HEK293 (cell line): ENCODE data around the gene CENPX.

Experiments used
- CTCF ChIA-PET: fragments of 350-600 bp; formaldehyde crosslinking; extraction: SDS; loops from one replicate; lab custom pipeline; 2021; ENCODE audit warnings: antibody characterized with exemption; lab: Yijun Ruan, JAX
- POLR2A ChIA-PET: fragments of 300-600 bp; formaldehyde crosslinking; extraction: SDS; loops from one replicate; lab custom pipeline; 2020; ENCODE audit warnings: antibody characterized with exemption, inconsistent platforms; lab: Yijun Ruan, JAX
- H3K27ac ChIP-seq: fragments of 200-500 bp; sonication (Bioruptor generic); 2 replicates; pipeline ENCODE4 v1.5.1; 2014; ENCODE audit warnings: low read depth, low read length, control low read depth, inconsistent platforms; ENCODE audit errors: extremely low read depth
- H3K36me3 ChIP-seq, 2 experiments: fragments of 200-500 bp in 1 of 2; sonication (Bioruptor generic) in 1 of 2; 1 replicate in 1 of 2; 2 replicates in 1 of 2; pipeline ENCODE4 v1.5.1; 2014 to 2017; ENCODE audit warnings: inconsistent platforms in 2 of 2, low read length in 2 of 2; ENCODE audit not compliant: control insufficient read depth in 2 of 2, insufficient read depth in 1 of 2
- H3K4me1 ChIP-seq: fragments of 200-500 bp; sonication (Bioruptor generic); 2 replicates; pipeline ENCODE4 v1.5.1; 2014; ENCODE audit warnings: mild to moderate bottlenecking, low read length, inconsistent platforms; ENCODE audit not compliant: control insufficient read depth, insufficient read depth
- H3K4me3 ChIP-seq: 2 replicates; pipeline ENCODE4 v1.5.1; 2011; ENCODE audit warnings: low read depth, mild to moderate bottlenecking, control low read depth, low read length, moderate library complexity
- H3K9me3 ChIP-seq: fragments of 200-500 bp; sonication (Bioruptor generic); 2 replicates; pipeline ENCODE4 v1.5.1; 2014; ENCODE audit warnings: low read depth, low read length, inconsistent platforms; ENCODE audit not compliant: control insufficient read depth, insufficient read depth
- KLF7 ChIP-seq: fragments of 450-650 bp; formaldehyde crosslinking; IDR thresholded peaks from 2 replicates; pipeline ENCODE4 v1.5.1; 2016; ENCODE audit warnings: missing biosample characterization, missing genetic modification characterization, borderline replicate concordance
- WT1 ChIP-seq: fragments of 450-650 bp; formaldehyde crosslinking; IDR thresholded peaks from 2 replicates; pipeline ENCODE4 v1.5.1; 2016; ENCODE audit warnings: missing biosample characterization, missing genetic modification characterization
- ZBTB7A ChIP-seq: fragments of 450-650 bp; formaldehyde crosslinking; IDR thresholded peaks from 2 replicates; pipeline ENCODE4 v1.5.1; 2016; ENCODE audit warnings: low read depth, missing biosample characterization, missing genetic modification characterization
- ZNF138 ChIP-seq: fragments of 450-650 bp; formaldehyde crosslinking; IDR thresholded peaks from 2 replicates; pipeline ENCODE4 v1.5.1; 2016; ENCODE audit warnings: missing biosample characterization, missing genetic modification characterization, borderline replicate concordance
- ZNF16 ChIP-seq: fragments of 450-650 bp; formaldehyde crosslinking; IDR thresholded peaks from 2 replicates; pipeline ENCODE4 v1.5.1; 2016; ENCODE audit warnings: low read depth, missing biosample characterization, missing genetic modification characterization
- ZNF2 ChIP-seq: fragments of 450-650 bp; formaldehyde crosslinking; IDR thresholded peaks from 2 replicates; pipeline ENCODE4 v1.5.1; 2016; ENCODE audit warnings: missing biosample characterization, missing genetic modification characterization
- ZNF239 ChIP-seq: fragments of 450-650 bp; formaldehyde crosslinking; IDR thresholded peaks from 2 replicates; pipeline ENCODE4 v1.5.1; 2016; ENCODE audit warnings: missing biosample characterization, missing genetic modification characterization
- ZNF350 ChIP-seq: fragments of 450-650 bp; formaldehyde crosslinking; IDR thresholded peaks from 2 replicates; pipeline ENCODE4 v1.5.0; 2017; ENCODE audit warnings: missing biosample characterization, mild to moderate bottlenecking, missing genetic modification characterization
- ZNF623 ChIP-seq: fragments of 450-650 bp; formaldehyde crosslinking; IDR thresholded peaks from 2 replicates; pipeline ENCODE4 v1.5.1; 2016; ENCODE audit warnings: missing biosample characterization, missing genetic modification characterization
- ZNF707 ChIP-seq: fragments of 450-650 bp; formaldehyde crosslinking; IDR thresholded peaks from 2 replicates; pipeline ENCODE4 v1.5.1; 2016; ENCODE audit warnings: missing biosample characterization, missing genetic modification characterization
- ZNF776 ChIP-seq: fragments of 450-650 bp; formaldehyde crosslinking; IDR thresholded peaks from 2 replicates; pipeline ENCODE4 v1.5.0; 2017; ENCODE audit warnings: missing biosample characterization, missing genetic modification characterization, borderline replicate concordance
- TF ChIP-seq, protein P1 (sequence below): fragments of 450-650 bp; formaldehyde crosslinking; IDR thresholded peaks from 2 replicates; pipeline ENCODE4 v1.5.1; 2017; ENCODE audit warnings: missing biosample characterization, mild to moderate bottlenecking, missing genetic modification characterization, moderate library complexity
- TF ChIP-seq, protein P2 (sequence below): fragments of 450-650 bp; IDR thresholded peaks from 2 replicates; pipeline ENCODE4 v1.5.1; 2018; ENCODE audit warnings: missing biosample characterization, missing genetic modification characterization
- TF ChIP-seq, protein P3 (sequence below): fragments of 450-650 bp; formaldehyde crosslinking; IDR thresholded peaks from 2 replicates; pipeline ENCODE4 v1.5.1; 2016; ENCODE audit warnings: missing biosample characterization, missing genetic modification characterization, borderline replicate concordance
- TF ChIP-seq, protein P4 (sequence below): fragments of 450-650 bp; formaldehyde crosslinking; IDR thresholded peaks from 2 replicates; pipeline ENCODE4 v1.5.1; 2016; ENCODE audit warnings: missing biosample characterization, missing genetic modification characterization, borderline replicate concordance

Gene CENPX

DNA sequence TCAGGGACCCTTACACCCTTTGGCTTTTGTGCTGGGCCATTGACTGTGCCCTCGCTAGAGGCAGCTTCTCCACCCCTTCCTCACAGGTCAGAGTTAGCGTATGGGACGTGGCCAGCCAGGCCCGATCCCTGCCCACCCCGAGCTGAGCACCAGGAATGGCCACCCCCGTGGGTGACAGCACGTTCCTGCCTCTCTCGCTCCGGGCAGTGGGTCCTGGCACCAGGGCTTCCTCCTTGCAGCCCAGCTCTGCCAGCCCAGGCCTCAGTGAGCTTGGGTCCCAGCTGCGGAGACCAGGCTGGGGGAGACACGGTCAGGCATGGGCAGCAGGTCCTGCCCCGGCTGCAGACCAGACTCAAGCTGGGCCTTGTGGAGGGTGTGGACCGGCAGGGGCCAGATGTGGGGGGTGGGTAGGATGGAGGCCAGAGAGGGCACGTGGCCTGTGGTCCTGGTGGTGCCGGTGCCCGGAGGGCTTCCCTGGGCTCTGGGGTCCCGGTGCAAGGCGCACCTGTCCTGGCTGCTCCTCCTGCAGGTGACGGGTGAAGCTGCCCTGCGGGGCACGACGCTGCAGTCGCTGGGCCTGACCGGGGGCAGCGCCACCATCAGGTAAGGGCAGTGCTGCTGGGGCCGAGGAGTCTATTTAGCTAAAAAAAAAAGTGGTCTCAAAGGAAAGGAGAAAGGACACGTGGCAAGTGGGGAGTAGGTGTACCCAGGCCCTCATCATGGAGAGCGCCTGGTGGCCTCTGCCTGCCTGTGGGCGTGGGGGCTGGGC is 27.0 kb downstream of the CENPX start:
- H3K36me3 ChIP-seq: peaks cover 0 to 7% of the 10 kb centered on the region in 2 experiments; a peak in 1 of 3 replicates
- peaks cover 7% of the 10 kb centered on the region for H3K4me1 ChIP-seq
- H3K4me3 ChIP-seq: no peak overlapping the region
- ChIA-PET POLR2A (no interaction called here), CTCF (interaction anchor here (0.7 to 1.4 kb wide), 5 partner anchors 8 to 36 kb away, joined by 3 to 6 read pairs (median 4); no protein-coding TSS in a partner anchor)
- TF ChIP-seq WT1 (tag by site-specific recombination) (no peak), ZNF16 (tag by site-specific recombination) (no peak), ZNF623 (tag by site-specific recombination) (no peak)
- no peak overlapping the region for H3K27ac ChIP-seq
- no peaks in the 10 kb centered on the region for H3K9me3 ChIP-seq

DNA sequence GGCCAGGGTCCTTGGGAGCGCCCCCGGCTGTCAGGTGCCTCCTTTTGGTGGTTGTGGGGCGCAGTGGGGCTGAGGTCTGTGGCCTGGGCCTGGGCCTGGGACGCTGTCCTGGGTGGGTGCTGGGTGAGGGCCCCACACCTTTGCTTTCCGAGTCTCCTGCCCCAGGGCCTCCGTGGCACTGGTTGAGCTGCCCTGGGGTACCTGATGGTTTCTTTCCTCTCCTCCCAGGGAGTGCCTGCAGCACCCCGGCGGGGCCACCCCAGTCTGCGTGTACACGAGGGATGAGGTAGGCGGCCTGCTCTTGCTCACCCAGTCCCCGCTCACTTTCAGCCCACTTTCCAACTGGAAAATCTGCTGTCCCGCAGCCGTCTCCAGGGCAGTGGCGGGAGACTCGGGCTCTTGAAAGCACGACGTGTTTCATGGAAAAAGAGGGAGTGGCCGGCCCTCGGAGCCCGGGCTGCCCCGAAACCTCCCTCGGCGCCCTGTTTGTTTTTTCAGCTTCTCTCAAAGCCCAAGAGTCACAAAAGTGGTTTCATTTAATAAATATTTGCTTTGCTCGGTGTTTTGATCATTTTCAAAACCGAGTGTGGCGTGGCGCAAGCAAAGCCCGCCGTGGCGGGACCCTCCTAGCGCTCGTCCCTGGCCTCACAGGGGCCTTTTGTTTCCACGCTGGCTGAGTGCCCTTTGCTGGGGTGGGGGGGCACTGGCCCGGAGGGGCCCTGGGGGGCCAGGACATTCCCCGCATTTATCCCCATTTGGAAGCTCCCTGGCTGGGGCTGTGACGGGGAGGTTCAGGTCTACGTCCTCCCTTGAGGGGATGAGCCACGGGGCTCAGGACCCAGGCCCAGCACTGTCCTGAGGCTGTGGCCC is 27.9 kb downstream of the CENPX start:
- H3K4me1 ChIP-seq: peaks cover 7% of the 10 kb centered on the region
- H3K4me3 ChIP-seq: no peak overlapping the region
- CTCF ChIA-PET: interaction anchor here (0.7 to 1.4 kb wide), 5 partner anchors 9 to 35 kb away, joined by 3 to 6 read pairs (median 4); no protein-coding TSS in a partner anchor
- peaks cover 0 to 13% of the 10 kb centered on the region in 2 experiments; a peak in 1 of 3 replicates for H3K36me3 ChIP-seq
- H3K9me3 ChIP-seq: no peaks in the 10 kb centered on the region
- TF ChIP-seq, protein P1, sequence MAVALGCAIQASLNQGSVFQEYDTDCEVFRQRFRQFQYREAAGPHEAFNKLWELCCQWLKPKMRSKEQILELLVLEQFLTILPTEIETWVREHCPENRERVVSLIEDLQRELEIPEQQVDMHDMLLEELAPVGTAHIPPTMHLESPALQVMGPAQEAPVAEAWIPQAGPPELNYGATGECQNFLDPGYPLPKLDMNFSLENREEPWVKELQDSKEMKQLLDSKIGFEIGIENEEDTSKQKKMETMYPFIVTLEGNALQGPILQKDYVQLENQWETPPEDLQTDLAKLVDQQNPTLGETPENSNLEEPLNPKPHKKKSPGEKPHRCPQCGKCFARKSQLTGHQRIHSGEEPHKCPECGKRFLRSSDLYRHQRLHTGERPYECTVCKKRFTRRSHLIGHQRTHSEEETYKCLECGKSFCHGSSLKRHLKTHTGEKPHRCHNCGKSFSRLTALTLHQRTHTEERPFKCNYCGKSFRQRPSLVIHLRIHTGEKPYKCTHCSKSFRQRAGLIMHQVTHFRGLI: no peak
- no peak for TF ChIP-seq ZNF138
- TF ChIP-seq ZNF239 (tag by site-specific recombination): no peak
- no peak for TF ChIP-seq ZNF776
- no peak for TF ChIP-seq ZNF2 (tag by site-specific recombination)
- no peak for TF ChIP-seq ZNF350
- TF ChIP-seq, protein P2, sequence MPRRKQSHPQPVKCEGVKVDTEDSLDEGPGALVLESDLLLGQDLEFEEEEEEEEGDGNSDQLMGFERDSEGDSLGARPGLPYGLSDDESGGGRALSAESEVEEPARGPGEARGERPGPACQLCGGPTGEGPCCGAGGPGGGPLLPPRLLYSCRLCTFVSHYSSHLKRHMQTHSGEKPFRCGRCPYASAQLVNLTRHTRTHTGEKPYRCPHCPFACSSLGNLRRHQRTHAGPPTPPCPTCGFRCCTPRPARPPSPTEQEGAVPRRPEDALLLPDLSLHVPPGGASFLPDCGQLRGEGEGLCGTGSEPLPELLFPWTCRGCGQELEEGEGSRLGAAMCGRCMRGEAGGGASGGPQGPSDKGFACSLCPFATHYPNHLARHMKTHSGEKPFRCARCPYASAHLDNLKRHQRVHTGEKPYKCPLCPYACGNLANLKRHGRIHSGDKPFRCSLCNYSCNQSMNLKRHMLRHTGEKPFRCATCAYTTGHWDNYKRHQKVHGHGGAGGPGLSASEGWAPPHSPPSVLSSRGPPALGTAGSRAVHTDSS (tag by site-specific recombination): no peak
- no peak for TF ChIP-seq ZBTB7A
- TF ChIP-seq, protein P3, sequence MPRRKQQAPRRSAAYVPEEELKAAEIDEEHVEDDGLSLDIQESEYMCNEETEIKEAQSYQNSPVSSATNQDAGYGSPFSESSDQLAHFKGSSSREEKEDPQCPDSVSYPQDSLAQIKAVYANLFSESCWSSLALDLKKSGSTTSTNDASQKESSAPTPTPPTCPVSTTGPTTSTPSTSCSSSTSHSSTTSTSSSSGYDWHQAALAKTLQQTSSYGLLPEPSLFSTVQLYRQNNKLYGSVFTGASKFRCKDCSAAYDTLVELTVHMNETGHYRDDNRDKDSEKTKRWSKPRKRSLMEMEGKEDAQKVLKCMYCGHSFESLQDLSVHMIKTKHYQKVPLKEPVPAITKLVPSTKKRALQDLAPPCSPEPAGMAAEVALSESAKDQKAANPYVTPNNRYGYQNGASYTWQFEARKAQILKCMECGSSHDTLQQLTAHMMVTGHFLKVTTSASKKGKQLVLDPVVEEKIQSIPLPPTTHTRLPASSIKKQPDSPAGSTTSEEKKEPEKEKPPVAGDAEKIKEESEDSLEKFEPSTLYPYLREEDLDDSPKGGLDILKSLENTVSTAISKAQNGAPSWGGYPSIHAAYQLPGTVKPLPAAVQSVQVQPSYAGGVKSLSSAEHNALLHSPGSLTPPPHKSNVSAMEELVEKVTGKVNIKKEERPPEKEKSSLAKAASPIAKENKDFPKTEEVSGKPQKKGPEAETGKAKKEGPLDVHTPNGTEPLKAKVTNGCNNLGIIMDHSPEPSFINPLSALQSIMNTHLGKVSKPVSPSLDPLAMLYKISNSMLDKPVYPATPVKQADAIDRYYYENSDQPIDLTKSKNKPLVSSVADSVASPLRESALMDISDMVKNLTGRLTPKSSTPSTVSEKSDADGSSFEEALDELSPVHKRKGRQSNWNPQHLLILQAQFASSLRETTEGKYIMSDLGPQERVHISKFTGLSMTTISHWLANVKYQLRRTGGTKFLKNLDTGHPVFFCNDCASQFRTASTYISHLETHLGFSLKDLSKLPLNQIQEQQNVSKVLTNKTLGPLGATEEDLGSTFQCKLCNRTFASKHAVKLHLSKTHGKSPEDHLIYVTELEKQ (tag by site-specific recombination): no peak
- TF ChIP-seq KLF7 (tag by site-specific recombination): no peak
- TF ChIP-seq, protein P4, sequence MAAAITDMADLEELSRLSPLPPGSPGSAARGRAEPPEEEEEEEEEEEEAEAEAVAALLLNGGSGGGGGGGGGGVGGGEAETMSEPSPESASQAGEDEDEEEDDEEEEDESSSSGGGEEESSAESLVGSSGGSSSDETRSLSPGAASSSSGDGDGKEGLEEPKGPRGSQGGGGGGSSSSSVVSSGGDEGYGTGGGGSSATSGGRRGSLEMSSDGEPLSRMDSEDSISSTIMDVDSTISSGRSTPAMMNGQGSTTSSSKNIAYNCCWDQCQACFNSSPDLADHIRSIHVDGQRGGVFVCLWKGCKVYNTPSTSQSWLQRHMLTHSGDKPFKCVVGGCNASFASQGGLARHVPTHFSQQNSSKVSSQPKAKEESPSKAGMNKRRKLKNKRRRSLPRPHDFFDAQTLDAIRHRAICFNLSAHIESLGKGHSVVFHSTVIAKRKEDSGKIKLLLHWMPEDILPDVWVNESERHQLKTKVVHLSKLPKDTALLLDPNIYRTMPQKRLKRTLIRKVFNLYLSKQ (tag by site-specific recombination): no peak
- TF ChIP-seq ZNF707 (tag by site-specific recombination): no peak
- POLR2A ChIA-PET: no interaction called here
- no peak overlapping the region for H3K27ac ChIP-seq
